Activated CD8-positive, alpha-beta memory T cell treated with anti-CD3 and anti-CD28 coated beads, Interleukin-2, amount 50 U/mL, for 24 hours (primary cell): ENCODE measurements around the gene KNDC1.
A peak's percentile ranks its signal among the peaks of the same experiment; 100 is the strongest.

Experiments used
- DNase-seq: peaks from one replicate; pipeline ENCODE4 v3.0.0-alpha.2; 2020; ENCODE audit errors: extremely low read depth

The KNDC1 gene

DNA sequence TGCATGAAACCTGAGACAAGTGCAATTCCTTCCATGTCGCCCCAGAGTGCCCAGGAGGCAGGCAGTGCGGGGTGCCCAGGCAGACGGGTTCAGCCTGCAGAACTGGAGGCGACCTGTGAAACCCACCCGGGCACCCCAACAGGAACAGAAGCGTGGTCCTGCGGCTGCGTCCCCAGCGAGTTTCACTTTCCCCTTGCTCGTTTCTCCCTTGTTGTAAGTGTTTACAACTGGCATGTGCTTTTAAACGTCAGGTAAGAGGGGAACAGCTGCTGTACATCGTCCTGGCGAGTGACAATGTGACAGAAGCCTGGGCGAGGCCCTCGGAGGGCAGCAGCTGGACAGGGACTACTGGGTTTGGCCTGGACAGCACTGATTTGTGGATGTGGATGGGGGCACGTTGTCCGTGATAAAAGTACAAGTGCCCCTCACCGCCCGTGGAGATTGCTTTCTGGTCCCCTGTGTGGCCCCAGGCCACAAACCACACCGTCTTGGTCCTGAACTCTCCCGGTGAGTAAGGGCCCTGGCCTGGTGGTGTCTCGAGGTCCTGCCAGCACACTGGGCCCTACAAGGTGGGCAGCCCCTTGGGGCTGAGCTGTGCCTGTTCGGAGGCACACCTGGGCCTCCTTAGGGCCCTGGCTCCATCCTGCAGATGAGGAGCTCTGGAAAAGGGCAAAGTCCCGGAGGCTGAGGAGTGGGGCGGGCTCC is 81.6 kb downstream of the KNDC1 start:
- DNase-seq = no peak

DNA sequence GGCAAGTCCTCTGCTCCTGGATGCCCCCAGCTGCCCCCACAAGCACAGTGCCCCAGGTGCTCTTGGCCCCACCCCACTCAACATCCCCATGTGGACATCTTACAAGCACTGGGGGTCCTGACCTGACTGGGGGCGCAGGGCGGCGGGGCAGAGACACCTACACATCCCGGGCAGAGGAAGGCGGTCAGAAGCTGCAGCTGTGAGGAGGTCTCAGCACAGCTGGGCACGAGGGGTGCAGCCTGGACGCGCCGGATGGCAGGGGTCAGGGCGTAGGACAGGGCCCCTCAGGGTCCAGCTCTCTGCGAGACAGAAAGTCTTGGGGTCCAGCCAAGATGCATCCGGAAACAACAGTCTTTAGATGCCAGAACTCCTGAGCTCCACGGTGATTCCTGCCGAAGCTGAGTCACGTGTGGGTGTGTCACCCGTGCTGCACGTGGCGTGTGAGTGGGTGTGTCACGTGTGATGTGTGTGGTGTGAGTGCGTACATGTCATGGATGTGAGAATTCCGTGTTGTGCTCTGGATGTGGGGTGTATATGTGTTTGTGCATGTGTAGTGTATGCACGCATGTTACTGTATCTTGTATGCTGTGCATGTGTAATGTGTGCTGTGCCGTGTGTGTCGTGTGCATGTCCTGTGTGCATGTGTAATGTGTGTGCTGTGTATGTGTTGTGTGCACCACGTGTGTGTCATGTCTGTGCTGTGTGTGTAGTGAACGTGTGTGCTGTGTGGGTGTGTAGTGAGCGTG is 82.8 kb downstream of the KNDC1 start:
- DNase-seq = no peak

DNA sequence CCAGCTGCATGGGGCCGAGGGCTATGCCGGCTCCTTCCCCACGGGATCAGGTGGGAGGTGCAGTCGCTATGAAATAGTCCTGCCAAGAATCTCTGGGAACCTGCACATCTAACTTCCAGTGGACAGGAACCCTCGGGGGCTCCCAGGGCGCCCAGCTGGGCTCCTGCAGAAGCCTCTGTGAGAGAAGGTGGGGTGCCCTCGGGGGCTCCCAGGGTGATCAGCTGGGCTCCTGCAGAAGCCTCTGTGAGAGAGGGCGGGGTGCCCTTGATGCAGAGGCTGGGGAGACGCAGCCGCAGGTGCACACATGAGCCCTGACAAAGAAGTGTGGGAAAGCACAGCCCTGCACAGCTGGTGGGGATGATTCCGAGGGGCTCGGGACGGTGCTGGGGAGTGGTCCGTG is 83.6 kb downstream of the KNDC1 start:
- no peak for DNase-seq

DNA sequence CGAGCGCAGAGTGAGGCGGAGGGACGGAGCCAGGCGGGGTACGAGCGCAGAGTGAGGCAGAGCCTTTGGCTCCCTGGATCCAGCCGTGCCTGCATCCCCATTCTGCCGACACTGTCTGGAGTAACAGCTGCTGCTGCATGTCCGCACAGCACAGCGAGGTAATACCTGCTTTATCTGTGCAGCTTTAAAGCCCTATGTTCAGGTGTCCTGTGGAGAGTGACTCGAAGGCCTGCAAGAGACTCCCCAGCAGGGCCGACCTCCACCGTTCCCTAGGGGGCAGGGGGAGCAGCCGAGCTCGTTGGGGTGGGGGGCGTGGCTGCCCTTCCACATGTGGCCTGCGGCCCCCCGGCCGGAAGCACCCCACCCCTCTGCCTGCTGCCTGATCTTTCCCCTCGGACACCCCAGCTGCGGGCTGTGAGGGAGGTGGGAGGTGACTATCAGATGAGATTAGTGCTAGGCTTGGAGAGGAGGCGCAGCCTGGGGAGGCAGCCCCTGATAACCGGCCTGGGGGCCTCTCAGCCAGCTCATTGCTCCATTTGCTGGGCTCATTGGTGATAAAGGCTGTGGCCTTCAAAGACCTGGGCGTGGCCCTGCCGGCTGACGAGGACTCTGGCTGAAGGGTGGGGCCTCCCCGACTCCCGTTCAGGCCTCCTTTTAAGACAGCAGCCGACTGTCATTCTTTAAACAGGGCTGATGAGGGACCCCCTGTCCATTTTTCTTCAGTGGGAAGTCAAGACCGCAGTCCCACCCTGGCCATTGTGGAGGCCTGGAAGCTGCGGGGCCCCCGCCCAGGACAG is 85.6 kb downstream of the KNDC1 start:
- DNase-seq = no peak

DNA sequence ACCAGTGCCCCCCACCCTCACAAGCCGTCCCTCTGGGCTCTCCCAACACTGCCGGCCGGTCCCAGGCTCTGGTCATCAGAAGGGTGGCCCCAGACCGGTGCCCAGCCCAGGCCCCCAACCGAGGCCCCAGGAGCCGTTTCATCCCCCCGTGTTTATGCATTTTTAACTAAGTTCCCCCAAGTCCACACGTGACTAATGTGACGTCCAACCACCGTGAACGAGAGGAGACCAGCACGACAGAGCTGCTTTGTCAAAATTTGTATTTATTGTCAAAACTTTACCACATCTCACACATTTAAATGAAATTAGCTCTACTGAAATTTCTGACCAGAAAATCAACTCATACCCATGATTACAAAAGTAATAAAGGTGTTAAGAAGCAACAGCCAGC is 86.2 kb downstream of the KNDC1 start:
- DNase-seq = no peak

DNA sequence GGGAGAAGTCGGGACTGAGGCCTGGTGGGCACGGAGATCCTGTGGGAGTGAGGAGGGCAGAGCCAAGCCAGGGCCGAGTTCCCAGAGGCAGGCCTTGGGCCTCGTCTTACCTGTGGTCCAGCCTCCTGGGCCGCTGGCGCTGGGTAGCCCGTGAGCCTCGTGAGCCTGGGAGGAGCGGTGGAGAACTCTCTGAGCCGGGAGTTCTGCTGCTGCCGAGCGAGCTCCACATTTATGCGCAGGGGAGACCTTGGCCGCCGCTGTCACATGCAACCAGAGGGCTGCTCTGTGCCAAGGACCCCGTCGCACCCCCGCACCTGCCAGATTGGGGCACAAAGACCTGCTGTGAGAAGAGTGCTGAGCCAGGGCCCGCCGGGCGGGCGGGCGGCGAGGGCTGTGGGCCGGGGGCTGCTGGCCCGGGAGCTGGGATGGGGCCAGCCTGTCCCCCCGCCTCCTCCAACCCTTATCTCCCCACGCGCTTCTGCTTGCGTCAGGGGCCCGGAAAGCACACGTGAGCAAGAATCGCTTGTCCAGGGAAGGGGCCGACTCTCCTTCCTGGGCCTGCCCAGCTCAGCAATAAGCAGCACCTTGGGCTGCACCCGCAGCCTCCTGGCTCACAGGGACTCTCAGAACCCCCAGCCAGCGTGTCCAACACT is 87.8 kb downstream of the KNDC1 start:
- no peak for DNase-seq

DNA sequence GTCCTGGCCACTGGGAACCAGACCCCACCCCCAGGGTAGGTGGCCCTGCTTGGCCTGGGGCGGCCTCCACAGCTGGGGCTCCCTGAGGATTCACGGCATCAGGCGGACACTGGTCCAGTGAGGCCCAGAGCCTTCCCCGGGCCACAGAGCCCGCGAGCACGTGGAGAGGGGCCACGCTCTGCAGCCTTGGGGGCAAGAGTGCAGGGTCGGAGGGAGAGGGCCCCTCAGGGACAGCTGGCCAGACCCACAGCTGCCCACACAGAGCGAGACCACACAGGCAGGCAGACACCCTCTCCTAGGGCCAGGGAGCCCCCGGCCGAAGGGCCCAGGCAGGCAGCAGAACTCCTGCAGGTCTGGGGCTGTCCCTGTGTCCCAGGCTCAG is 88.3 kb downstream of the KNDC1 start:
- no peak for DNase-seq

DNA sequence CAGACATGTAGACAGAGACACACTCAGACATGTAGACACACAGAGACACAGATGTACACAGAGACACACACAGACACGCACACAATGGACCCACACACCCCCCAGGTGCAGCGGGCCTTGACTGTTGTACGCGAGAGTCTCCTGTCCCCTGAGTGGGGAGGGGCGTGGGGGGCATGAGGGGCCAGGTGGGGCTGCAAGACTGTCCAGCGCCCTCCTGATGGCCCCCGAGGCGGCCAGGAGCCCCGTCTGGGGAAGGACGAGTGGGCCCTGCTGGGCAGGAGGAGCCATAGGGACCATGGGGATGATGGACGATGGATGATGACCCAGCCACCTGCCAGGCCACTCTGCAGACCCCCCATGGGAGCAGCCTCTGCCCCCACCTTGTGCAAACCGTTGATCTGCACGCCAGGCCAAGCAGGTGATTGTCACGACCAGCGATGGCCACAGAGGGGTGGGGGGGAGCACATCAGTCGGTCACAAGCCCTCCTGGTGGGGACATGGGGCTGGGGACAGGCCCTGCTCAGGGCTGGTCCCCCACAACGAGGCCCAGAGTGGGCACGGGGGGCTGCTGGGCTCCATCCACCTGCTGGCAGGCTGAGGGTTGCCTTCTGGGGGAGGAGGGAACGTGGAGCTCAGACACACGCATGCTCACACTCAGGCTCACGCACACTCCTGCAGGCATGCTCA is 89.2 kb downstream of the KNDC1 start:
- no peak for DNase-seq

DNA sequence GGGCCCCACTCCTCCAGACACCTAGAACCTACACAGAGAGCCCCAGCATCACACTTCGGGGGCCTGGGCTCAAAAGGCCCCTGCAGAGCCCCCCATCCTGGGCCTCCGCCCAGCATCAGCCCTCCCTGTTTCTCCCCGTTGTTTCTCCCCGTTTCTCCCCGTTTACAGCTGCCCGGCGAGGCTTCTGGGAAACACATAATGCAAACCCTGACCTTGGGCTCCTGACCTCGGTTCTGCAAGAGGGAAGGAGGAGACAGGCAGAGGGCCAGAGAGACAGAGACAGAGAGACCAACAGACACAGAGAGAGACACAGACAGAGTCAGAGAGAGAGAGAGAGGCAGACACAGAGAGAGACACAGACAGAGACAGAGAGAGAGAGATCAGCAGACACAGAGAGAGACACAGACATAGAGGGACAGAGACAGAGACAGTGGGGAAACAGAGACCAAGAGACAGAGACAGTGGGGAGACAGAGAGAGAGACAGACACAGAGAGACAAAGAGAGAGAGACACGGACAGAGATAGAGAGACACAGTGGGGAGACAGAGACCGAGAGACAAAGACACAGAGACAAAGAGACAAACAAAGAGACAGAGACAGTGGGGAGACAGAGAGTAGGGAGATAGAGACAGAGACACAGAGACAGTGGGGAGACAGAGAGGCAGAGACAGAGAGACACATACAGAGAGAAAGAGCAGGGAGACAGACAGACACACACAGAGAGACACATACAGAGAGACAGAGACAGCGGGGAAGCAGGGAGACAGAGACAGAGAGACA is 90.1 kb downstream of the KNDC1 start:
- no peak for DNase-seq

DNA sequence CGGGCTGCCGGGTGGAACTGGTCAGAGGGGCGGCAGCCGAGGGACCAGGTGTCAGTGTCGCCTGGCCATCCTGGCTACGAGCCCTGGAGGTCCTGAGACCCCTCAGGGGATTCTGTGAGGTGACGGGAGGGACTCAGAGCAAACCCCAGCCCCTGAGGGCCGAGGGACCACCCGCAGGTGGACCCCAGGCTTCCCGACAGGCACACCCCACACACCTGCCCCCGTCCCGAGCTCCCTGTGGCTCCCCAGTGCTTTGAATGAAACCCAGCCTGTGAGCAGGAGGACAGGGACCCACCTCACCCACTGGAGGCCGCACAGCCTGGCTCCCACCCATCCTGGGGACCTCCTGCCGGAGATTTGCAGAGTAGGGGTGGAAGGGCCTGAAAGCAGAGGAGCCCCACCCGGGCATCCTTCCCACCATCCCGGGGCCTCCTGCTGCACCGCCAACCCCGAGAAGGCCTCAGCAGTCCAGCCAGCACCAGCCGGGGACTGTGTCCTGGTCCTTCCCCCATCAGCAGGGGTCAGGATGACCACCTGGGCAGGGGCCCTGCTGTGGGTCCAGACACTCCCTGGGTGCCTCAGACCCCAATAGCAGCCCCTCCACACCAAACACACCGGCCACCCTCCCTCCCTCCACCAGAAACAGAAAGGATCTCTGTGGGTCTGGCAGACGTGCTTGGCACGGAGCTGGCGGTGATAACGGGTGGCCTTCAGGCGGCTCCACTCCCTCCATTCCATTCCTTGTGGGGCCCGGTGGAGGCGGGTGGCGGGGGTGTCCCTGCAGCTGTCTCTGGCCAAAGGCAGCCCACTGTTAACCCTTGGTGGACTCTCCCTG is 91.6 kb downstream of the KNDC1 start:
- no peak for DNase-seq

DNA sequence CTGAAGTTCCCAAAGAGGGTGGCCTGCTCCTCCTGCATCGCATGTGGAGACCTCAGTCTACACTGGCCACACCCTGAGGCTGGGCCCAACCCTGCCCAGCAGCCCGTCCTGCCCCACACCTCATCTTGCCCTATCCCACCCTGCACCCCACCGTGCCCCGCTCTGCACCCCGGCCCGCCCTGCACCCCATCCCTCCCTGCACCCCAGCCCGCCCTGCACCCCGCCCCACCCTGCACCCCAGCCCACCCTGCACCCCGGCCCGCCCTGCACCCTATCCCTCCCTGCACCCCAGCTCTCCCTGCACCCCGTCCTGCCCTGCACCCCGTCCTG is 92.2 kb downstream of the KNDC1 start:
- no peak for DNase-seq

DNA sequence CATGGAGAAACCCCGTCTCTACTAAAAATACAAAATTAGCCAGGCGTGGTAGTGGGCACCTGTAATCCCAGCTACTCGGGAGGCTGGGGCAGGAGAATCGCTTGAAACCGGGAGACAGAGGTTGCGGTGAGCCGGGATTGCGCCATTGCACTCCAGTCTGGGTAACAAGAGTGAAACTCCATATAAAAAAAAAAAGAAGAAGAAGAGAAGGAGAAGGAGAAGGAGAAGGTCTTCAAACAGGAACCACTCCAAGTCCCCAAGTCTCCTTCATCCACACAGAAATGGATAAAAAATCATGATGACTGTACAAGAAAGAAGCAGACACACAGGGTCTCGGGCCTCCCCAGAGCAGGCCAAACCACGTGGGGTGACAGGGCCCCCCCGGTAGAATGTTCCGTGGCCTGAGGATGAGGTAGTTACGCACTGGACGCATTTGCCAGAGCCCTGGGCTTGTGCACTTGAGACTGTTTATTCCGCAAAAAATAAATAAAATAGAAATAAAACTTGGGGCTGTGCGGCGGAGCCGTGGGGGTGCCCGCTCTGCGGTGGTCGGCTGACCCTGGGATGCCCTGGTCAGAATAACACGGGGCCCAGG is 93.4 kb downstream of the KNDC1 start:
- DNase-seq = no peak

DNA sequence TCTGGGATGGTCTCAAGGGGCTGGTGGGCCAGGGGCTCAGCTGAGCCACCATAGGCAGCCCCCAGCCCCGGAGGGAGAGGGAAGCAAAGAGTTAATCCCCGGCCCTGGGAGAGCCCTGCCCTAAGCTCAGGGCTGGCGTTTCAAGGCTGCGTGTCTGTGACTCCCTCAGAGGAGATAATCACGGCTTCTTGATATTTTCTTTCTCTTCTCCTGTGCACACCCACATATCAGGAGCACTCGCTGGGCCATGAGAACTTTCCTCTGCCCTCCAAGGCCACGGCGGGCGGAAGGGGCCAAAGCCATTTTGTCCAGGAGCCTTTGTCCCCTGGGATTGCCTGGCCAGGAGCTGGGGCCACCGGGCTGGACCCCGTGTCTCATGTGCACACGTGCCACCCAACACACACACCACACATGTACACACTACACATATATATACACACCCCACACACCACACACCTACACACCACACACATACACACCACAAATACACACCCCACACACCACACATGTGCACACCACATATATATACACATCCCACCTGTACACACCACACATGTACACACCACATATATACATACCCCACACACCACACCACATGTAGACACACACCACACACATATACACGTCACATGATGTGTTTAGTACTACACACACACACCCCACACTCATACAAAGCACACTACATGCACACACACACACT is 94.6 kb downstream of the KNDC1 start:
- no peak for DNase-seq

DNA sequence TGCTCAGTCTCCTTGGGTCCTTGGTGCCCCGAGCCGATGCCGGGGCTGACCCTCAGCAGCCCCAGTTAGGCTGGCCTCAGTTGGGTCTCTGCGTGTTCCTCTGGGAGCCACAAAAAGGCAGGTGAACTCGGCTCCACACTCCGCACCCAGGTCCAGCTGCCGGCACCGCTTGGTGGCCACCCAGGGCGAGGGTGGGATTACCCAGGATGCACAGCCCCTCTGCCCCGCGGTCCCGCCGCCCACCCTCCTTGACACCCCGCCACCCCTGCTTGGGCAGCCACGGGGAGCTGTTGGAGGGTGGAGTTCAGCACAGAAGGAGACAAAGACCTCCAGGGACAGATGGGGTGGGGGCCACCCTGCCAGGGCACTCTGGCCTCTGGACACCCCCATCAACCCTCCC is 95.3 kb downstream of the KNDC1 start:
- DNase-seq = no peak

DNA sequence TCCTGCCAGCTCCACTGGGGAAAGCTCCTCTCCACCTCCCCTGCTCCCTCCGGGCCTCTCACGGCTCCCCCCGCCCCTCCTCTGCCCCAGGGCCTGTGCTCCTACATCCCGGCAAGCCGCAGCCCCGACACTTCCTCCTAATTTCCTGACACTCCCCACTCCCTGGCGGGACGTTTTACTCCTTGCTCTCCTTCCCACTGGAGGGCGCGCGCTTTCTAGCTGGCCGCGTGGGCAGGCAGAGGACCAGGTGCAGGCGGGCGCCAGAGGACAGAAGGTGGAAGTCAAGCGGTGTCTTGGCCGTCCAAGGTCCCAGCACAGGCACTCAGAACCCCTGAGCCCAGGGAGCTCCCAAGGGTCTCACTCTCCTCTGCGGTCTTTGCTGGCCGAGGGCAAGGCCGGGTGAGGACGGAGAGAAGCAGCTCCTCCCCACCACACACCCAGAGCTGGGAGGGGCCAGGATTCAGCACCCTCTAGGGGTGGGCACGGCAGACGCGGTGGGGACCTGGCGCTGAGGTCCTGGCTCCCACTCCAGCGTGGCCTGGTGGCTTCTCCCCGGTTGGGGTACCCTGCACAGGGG is 97.6 kb downstream of the KNDC1 start:
- no peak for DNase-seq

DNA sequence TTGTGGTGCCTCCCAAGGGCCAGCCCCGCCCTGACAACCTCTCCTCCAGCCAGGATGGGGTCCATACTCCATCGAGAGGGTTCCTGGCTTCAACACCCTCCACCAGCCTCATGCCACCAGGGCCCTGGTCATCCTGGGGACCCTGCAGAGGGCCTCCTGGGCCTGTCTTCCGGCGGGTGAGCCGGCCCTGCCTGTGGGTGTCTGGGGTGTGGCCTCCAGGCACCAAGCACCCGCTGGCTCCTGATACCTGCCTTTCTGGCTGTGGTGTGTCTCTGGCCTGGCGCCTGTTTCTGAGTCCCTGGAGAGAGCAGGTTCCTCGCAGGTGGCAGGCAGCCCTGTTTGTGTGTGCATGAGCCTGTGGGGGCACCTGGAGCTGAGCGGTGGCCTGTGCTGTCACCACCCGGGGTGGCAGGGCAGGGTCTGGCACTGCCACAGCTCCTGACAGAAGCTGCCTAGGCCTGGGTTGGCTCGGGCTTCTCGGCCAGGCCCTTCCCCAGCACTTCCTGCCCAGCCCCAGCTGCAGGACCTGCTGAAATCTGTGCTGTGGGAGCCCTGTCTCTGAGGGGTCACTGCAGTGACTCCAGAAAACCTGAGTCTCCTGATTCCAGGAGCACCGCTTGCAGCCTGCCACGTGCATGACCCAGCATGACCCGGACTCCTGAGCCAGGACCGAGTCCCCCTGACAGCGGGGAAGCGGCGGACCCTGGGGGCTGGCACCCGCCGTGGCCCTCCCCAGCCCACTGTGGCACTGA is 98.2 kb downstream of the KNDC1 start:
- DNase-seq = no peak

DNA sequence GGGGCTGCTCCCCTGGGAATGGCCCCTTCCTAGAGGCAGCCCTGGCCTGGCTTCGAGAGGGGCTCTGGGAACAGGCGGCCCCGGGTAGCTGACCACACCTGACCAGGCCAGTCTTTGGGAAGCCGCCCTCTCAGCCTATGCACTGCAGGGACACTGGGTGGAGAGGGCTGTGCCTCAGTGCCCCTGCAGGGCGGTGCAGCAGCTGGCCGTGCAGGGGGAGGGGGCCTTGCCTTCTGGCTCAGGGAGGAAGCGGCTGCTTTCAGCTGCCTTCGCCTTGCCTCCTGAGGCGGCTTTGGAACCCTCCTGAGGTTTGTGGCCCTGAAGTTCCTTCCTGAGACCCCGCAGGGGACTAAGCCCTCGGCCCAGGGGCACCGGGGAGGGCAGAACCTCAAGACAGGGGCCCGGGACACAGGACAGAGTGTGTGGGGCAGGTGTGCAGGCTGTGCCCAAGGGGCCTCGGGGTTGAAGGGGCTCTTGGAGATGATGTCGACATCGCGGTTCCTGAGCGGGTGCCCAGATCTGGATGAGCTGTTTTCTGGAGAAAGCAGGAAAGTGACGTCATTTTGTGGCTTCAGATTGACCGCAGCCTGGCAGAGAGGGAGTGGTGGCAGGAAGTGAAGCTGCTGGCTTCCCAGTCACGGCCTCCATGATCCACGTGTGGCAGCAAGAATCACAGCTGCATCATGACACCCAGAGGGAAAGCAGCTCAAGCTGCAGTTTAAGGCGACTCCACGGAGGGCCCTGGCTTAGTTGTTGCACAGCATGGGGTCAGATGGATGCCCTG is 99.0 kb downstream of the KNDC1 start:
- DNase-seq = peak; percentile 90
